HepG2 (cell line): Measurements from ENCODE around the gene CR1L. TPM values are rescaled to one million over a fixed set of nuclear protein-coding genes. Genes with fewer than 3 reads are reported as not detected.
A peak's percentile ranks its signal among the peaks of the same experiment; 100 is the strongest.

Experiments used
- ATF1 ChIP-seq: IDR thresholded peaks from 2 replicates; pipeline ENCODE4 v1.6.1; 2016; ENCODE audit warnings: mild to moderate bottlenecking, control low read depth
- CEBPB ChIP-seq: IDR thresholded peaks from 2 replicates; pipeline ENCODE4 v1.6.1; 2011; ENCODE audit warnings: low read depth, low read length, improper control_type of control experiment, borderline replicate concordance
- HMG20A ChIP-seq: IDR thresholded peaks from 2 replicates; pipeline ENCODE4 v1.6.1; 2016; ENCODE audit warnings: borderline replicate concordance
- HMGXB3 ChIP-seq: sonication (generic); formaldehyde crosslinking; IDR thresholded peaks from 2 replicates; pipeline ENCODE4 v1.4.0; 2020; ENCODE audit warnings: missing genetic modification reagents, borderline replicate concordance
- HMGXB4 ChIP-seq, 2 experiments: sonication (generic) in 1 of 2; formaldehyde crosslinking in 1 of 2; IDR thresholded peaks; 2 replicates each; pipeline versions ENCODE4 v1.4.0 to v1.6.1; 2018 to 2020; ENCODE audit warnings: missing genetic modification reagents in 2 of 2, borderline replicate concordance in 1 of 2, low read depth in 1 of 2, mild to moderate bottlenecking in 1 of 2, missing biosample characterization in 1 of 2
- HNF4A ChIP-seq: sonication (generic); formaldehyde crosslinking; IDR thresholded peaks from 2 replicates; pipeline ENCODE4 v1.4.0; 2020; ENCODE audit warnings: missing genetic modification reagents
- IRF2 ChIP-seq: IDR thresholded peaks from 2 replicates; pipeline ENCODE4 v1.6.1; 2018; ENCODE audit warnings: missing genetic modification reagents, missing compliant biosample characterization
- KDM1A ChIP-seq: IDR thresholded peaks from 2 replicates; pipeline ENCODE4 v1.6.1; 2016; ENCODE audit warnings: missing compliant biosample characterization
- MBD4 ChIP-seq: IDR thresholded peaks from 2 replicates; pipeline ENCODE4 v1.6.1; 2012; ENCODE audit warnings: low read length, inconsistent platforms, borderline replicate concordance
- PATZ1 ChIP-seq: sonication (generic); formaldehyde crosslinking; IDR thresholded peaks from 2 replicates; pipeline ENCODE4 v1.4.0; 2020; ENCODE audit warnings: missing genetic modification reagents
- SIX4 ChIP-seq: sonication (generic); formaldehyde crosslinking; IDR thresholded peaks from 2 replicates; pipeline ENCODE4 v1.4.0; 2020; ENCODE audit warnings: missing genetic modification reagents
- SOX6 ChIP-seq, 2 experiments: fragments of 450-650 bp in 1 of 2; sonication (generic) in 1 of 2; formaldehyde crosslinking in 1 of 2; IDR thresholded peaks; 2 replicates each; pipeline versions ENCODE4 v1.4.0 to v1.6.1; 2017 to 2020; ENCODE audit warnings: antibody characterized with exemption in 1 of 2, mild to moderate bottlenecking in 1 of 2, missing genetic modification reagents in 1 of 2
- SPEN ChIP-seq: sonication (generic); formaldehyde crosslinking; IDR thresholded peaks from 2 replicates; pipeline ENCODE4 v1.5.1; 2020; ENCODE audit warnings: low read depth, mild to moderate bottlenecking, missing genetic modification reagents
- TBX2 ChIP-seq: sonication (generic); formaldehyde crosslinking; IDR thresholded peaks from 2 replicates; pipeline ENCODE4 v1.5.0; 2020; ENCODE audit warnings: missing genetic modification reagents, mild to moderate bottlenecking, borderline replicate concordance
- TGIF2 ChIP-seq: IDR thresholded peaks from 2 replicates; pipeline ENCODE4 v1.6.1; 2016; ENCODE audit warnings: control low read depth, missing compliant biosample characterization
- THAP11 ChIP-seq: IDR thresholded peaks from 2 replicates; pipeline ENCODE4 v1.6.1; 2016; ENCODE audit warnings: missing biosample characterization, missing genetic modification reagents
- TP53 ChIP-seq: sonication (generic); formaldehyde crosslinking; conservative IDR thresholded peaks from 2 replicates; pipeline ENCODE4 v1.4.0; 2020; ENCODE audit warnings: missing genetic modification reagents
- TRIM24 ChIP-seq: sonication (generic); formaldehyde crosslinking; IDR thresholded peaks from 2 replicates; pipeline ENCODE4 v1.8.0; 2022; ENCODE audit warnings: mild to moderate bottlenecking, missing genetic modification reagents
- ZNF232 ChIP-seq: sonication (generic); formaldehyde crosslinking; IDR thresholded peaks from 2 replicates; pipeline ENCODE4 v1.4.0; 2020; ENCODE audit warnings: missing genetic modification reagents, borderline replicate concordance
- ZNF792 ChIP-seq: IDR thresholded peaks from 2 replicates; pipeline ENCODE4 v1.6.1; 2016
- polyA plus RNA-seq, 8 experiments: library from polyadenylated mRNA; depleted of rRNA in 3 of 8; stranded (reverse) in 7 of 8; unstranded in 1 of 8; fragments of >200 nt; fragmentation: Illumina TruSeq in 4 of 8; extraction: Trizol in 4 of 8; gene quantifications; 2 replicates each; pipeline versions ENCODE4 v1.2.1 to v1.2.3, GENCODE V29; 2011 to 2016; ENCODE audit warnings: low read depth in 4 of 8, missing spikeins in 1 of 8, mixed read lengths in 1 of 8; ENCODE audit not compliant: insufficient read depth in 1 of 8
- total RNA-seq, 5 experiments: library from RNA; depleted of rRNA; stranded (reverse); fragments of >200 nt; fragmentation: Illumina TruSeq; extraction: Trizol; gene quantifications; 2 replicates each; pipeline ENCODE4 v1.2.3, GENCODE V29; 2016; ENCODE audit warnings: low read depth in 1 of 5

Gene CR1L
- total and polyA plus RNA-seq, 2 of the 13 experiments (the other 11 are each of a cell fraction or from before 2014, with no cell fraction given) = not detected

- TF ChIP-seq HMGXB4 (CRISPR knock-in tag; IDR thresholded peaks at IDR 0.05; ENCODE audit: borderline replicate concordance in 1 of 2, low read depth in 1 of 2) (no peak), ZNF792 (CRISPR knock-in tag) (0 out of 2 replicates have a peak, but pooled peaks have one; percentile 66), KDM1A (CRISPR knock-in tag) (0 out of 2 replicates have a peak, but pooled peaks have one; percentile 17), TP53 (CRISPR knock-in tag) (peak; percentile 56; the same call in 1 of the 2 replicates), IRF2 (CRISPR knock-in tag) (peak; percentile 64; the same call in 1 of the 2 replicates), TRIM24 (CRISPR knock-in tag) (0 out of 2 replicates have a peak, but pooled peaks have one; percentile 40), ATF1 (CRISPR knock-in tag) (peak; percentile 20; the same call in 1 of the 2 replicates), THAP11 (CRISPR knock-in tag) (peak; percentile 70), HMG20A (peak; percentile 99), SOX6 (IDR thresholded peaks at IDR 0.05) (no peak), SOX6 (CRISPR knock-in tag; IDR thresholded peaks at IDR 0.05) (peak; percentile 91), TBX2 (peak; percentile 82), SIX4 (CRISPR knock-in tag) (peak; percentile 92), MBD4 (peak; percentile 77; the same call in 1 of the 2 replicates), SPEN (CRISPR knock-in tag) (no peak), HNF4A (CRISPR knock-in tag) (peak; percentile 89), PATZ1 (CRISPR knock-in tag) (peak; percentile 31; the same call in 1 of the 2 replicates), CEBPB (peak; percentile 90), ZNF232 (CRISPR knock-in tag) (no peak), TGIF2 (CRISPR knock-in tag) (no peak), HMGXB3 (CRISPR knock-in tag) (no peak)
Observed at GRCh38 chr1:207603777-207604176, 41.2 kb upstream of the CR1L start (continued).
